IMR-90 (cell line): ENCODE results near the gene ELL2. TPM values are rescaled to one million over a fixed set of nuclear protein-coding genes. Genes with fewer than 3 reads are reported as not detected.

Experiments
- ATAC-seq: fragments of 200-7000 bp; cut with Tn5 transposase; 2 replicates; pipeline ENCODE4 v1.9.1; 2020; ENCODE audit warnings: low read depth, mild to moderate bottlenecking, moderate library complexity
- BruUV-seq: library from RNA; stranded (reverse); fragments of 400-500 nt; replicated peaks from 2 replicates; lab custom pipeline; 2021; lab: Mats Ljungman, UMichigan
- CTCF ChIA-PET: fragments of 300-600 bp; formaldehyde crosslinking; extraction: SDS; loops from one replicate; lab custom pipeline; 2021; ENCODE audit warnings: antibody characterized with exemption; lab: Yijun Ruan, JAX
- POLR2A ChIA-PET: fragments of 300-600 bp; sonication (Branson Sonifier 250); formaldehyde crosslinking; loops from one replicate; lab custom pipeline; 2022; ENCODE audit warnings: antibody characterized with exemption; ENCODE audit not compliant: unreplicated experiment; lab: Charles Lee
- DNase-seq: peaks from one replicate; pipeline ENCODE4 v3.0.0; 2013
- H2AFZ ChIP-seq: replicated peaks from 2 replicates; pipeline ENCODE3; 2013; ENCODE audit warnings: low read length, mild to moderate bottlenecking; ENCODE audit not compliant: poor library complexity
- H2AK5ac ChIP-seq: 2 replicates; pipeline ENCODE4 v1.6.1; 2013; ENCODE audit warnings: low read depth, low read length, inconsistent platforms
- H2AK9ac ChIP-seq: replicated peaks from 2 replicates; pipeline ENCODE3; 2013; ENCODE audit warnings: mild to moderate bottlenecking, low read depth, low read length, moderate library complexity; ENCODE audit not compliant: poor library complexity
- H2BK120ac ChIP-seq: 2 replicates; pipeline ENCODE4 v1.6.1; 2013; ENCODE audit warnings: low read depth, low read length, inconsistent platforms
- H2BK15ac ChIP-seq: 3 replicates; pipeline ENCODE4 v1.6.1; 2013; ENCODE audit warnings: low read depth, low read length, inconsistent platforms
- H2BK20ac ChIP-seq: 2 replicates; pipeline ENCODE4 v1.6.1; 2013; ENCODE audit warnings: low read depth, mild to moderate bottlenecking, inconsistent platforms, low read length, moderate library complexity
- H2BK5ac ChIP-seq: 2 replicates; pipeline ENCODE4 v1.6.1; 2013; ENCODE audit warnings: mild to moderate bottlenecking, low read depth, low read length, inconsistent platforms; ENCODE audit not compliant: poor library complexity, severe bottlenecking
- H3K14ac ChIP-seq: replicated peaks from 2 replicates; pipeline ENCODE4 v1.6.1; 2013; ENCODE audit warnings: low read depth, low read length, inconsistent platforms
- H3K18ac ChIP-seq: 2 replicates; pipeline ENCODE4 v1.6.1; 2013; ENCODE audit warnings: low read depth, low read length, control low read depth
- H3K23ac ChIP-seq: 2 replicates; pipeline ENCODE4 v1.6.1; 2013; ENCODE audit warnings: low read depth, low read length, inconsistent platforms
- H3K27ac ChIP-seq: 2 replicates; pipeline ENCODE4 v1.5.1; 2013; ENCODE audit warnings: mild to moderate bottlenecking, control low read depth, low read length; ENCODE audit not compliant: insufficient read depth
- H3K27me3 ChIP-seq: 2 replicates; pipeline ENCODE4 v1.6.1; 2013; ENCODE audit warnings: low read length; ENCODE audit not compliant: control insufficient read depth, insufficient read depth
- H3K36me3 ChIP-seq: 2 replicates; pipeline ENCODE4 v1.6.1; 2013; ENCODE audit warnings: low read length, mixed read lengths; ENCODE audit not compliant: control insufficient read depth, insufficient read depth
- H3K4ac ChIP-seq: 2 replicates; pipeline ENCODE4 v1.6.1; 2013; ENCODE audit warnings: low read depth, low read length, inconsistent platforms
- H3K4me1 ChIP-seq: 2 replicates; pipeline ENCODE4 v1.6.1; 2013; ENCODE audit warnings: low read length, mixed read lengths; ENCODE audit not compliant: control insufficient read depth, insufficient read depth
- H3K4me2 ChIP-seq: 2 replicates; pipeline ENCODE4 v1.6.1; 2013; ENCODE audit warnings: low read depth, mild to moderate bottlenecking, control low read depth, low read length, moderate library complexity
- H3K4me3 ChIP-seq: 2 replicates; pipeline ENCODE4 v1.5.1; 2013; ENCODE audit warnings: low read depth, mild to moderate bottlenecking, control low read depth, low read length, moderate library complexity; ENCODE audit not compliant: insufficient read depth
- H3K56ac ChIP-seq: 2 replicates; pipeline ENCODE4 v1.6.1; 2013; ENCODE audit warnings: low read length, inconsistent platforms; ENCODE audit not compliant: insufficient read depth; ENCODE audit errors: extremely low read depth
- H3K79me1 ChIP-seq, 2 experiments: 2 replicates each; pipeline ENCODE4 v1.6.1; 2013; ENCODE audit warnings: low read length in 2 of 2, inconsistent platforms in 1 of 2, low read depth in 1 of 2
- H3K9ac ChIP-seq: 2 replicates; pipeline ENCODE4 v1.6.1; 2013; ENCODE audit warnings: low read depth, low read length, control low read depth
- H3K9me1 ChIP-seq: 2 replicates; pipeline ENCODE4 v1.6.1; 2013; ENCODE audit warnings: low read length, inconsistent platforms; ENCODE audit not compliant: insufficient read depth
- H3K9me3 ChIP-seq: 2 replicates; pipeline ENCODE4 v1.6.1; 2013; ENCODE audit warnings: low read length; ENCODE audit not compliant: control insufficient read depth, insufficient read depth
- H4K20me1 ChIP-seq: 2 replicates; pipeline ENCODE4 v1.6.1; 2013; ENCODE audit warnings: low read length, inconsistent platforms; ENCODE audit not compliant: insufficient read depth
- H4K5ac ChIP-seq: 2 replicates; pipeline ENCODE4 v1.6.1; 2013; ENCODE audit warnings: mild to moderate bottlenecking, low read depth, low read length, control low read depth
- H4K8ac ChIP-seq, 2 experiments: 2 replicates each; pipeline ENCODE4 v1.6.1; 2013; ENCODE audit warnings: low read depth in 2 of 2, low read length in 2 of 2, control low read depth in 1 of 2, inconsistent platforms in 1 of 2
- H4K91ac ChIP-seq: 2 replicates; pipeline ENCODE4 v1.6.1; 2013; ENCODE audit warnings: low read depth, low read length, inconsistent platforms; ENCODE audit not compliant: insufficient read depth
- BHLHE40 ChIP-seq: fragments of 150-350 bp; IDR thresholded peaks from 2 replicates; pipeline ENCODE4 v1.6.1; 2016; ENCODE audit warnings: mild to moderate bottlenecking, low read depth, low read length
- CEBPB ChIP-seq: IDR thresholded peaks from 2 replicates; pipeline ENCODE4 v1.6.1; 2012; ENCODE audit warnings: low read depth, low read length, improper control_type of control experiment
- CHD1 ChIP-seq: IDR thresholded peaks from 2 replicates; pipeline ENCODE4 v1.6.1; 2012; ENCODE audit warnings: low read depth, low read length, improper control_type of control experiment
- CTCF ChIP-seq: conservative IDR thresholded peaks from 2 replicates; pipeline ENCODE4 v1.5.1; 2012; ENCODE audit warnings: mild to moderate bottlenecking, low read depth, low read length, improper control_type of control experiment
- ELK1 ChIP-seq: fragments of 150-350 bp; IDR thresholded peaks from 2 replicates; pipeline ENCODE4 v1.6.1; 2016; ENCODE audit warnings: low read depth, mild to moderate bottlenecking, low read length, moderate library complexity, borderline replicate concordance
- FOS ChIP-seq: fragments of 150-350 bp; IDR thresholded peaks from 2 replicates; pipeline ENCODE4 v1.6.1; 2016; ENCODE audit warnings: low read depth, low read length
- MAFK ChIP-seq: IDR thresholded peaks from 2 replicates; pipeline ENCODE4 v1.6.1; 2012; ENCODE audit warnings: low read depth, low read length, improper control_type of control experiment
- MXI1 ChIP-seq: IDR thresholded peaks from 2 replicates; pipeline ENCODE4 v1.6.1; 2012; ENCODE audit warnings: low read depth, mild to moderate bottlenecking, low read length, moderate library complexity, borderline replicate concordance
- NFE2L2 ChIP-seq: fragments of 150-350 bp; IDR thresholded peaks from 2 replicates; pipeline ENCODE4 v1.6.1; 2016; ENCODE audit warnings: low read depth, mild to moderate bottlenecking, low read length
- POLR2A ChIP-seq: IDR thresholded peaks from 2 replicates; pipeline ENCODE4 v1.6.1; 2012; ENCODE audit warnings: mild to moderate bottlenecking, low read depth, low read length
- RAD21 ChIP-seq: IDR thresholded peaks from 2 replicates; pipeline ENCODE4 v1.6.1; 2012; ENCODE audit warnings: low read length, improper control_type of control experiment
- RCOR1 ChIP-seq: IDR thresholded peaks from 2 replicates; pipeline ENCODE4 v1.6.1; 2012; ENCODE audit warnings: mild to moderate bottlenecking, low read length, improper control_type of control experiment; ENCODE audit not compliant: insufficient replicate concordance
- RFX5 ChIP-seq: IDR thresholded peaks from 2 replicates; pipeline ENCODE4 v1.8.0; 2012; ENCODE audit warnings: low read depth, mild to moderate bottlenecking, low read length, moderate library complexity
- SMC3 ChIP-seq: fragments of 150-350 bp; IDR thresholded peaks from 2 replicates; pipeline ENCODE4 v1.6.1; 2016; ENCODE audit warnings: low read depth, mild to moderate bottlenecking, antibody characterized with exemption, low read length, moderate library complexity
- USF2 ChIP-seq: fragments of 150-350 bp; IDR thresholded peaks from 2 replicates; pipeline ENCODE4 v1.6.1; 2017; ENCODE audit warnings: mild to moderate bottlenecking, antibody characterized with exemption, low read length, low read depth
- WGBS, 2 experiments: methylation state at CpG; one replicate each; pipeline versions ENCODE4 v1.1.5 to v1.1.7; 2013; ENCODE audit warnings: missing lambda C conversion rate in 2 of 2; ENCODE audit not compliant: insufficient read length in 1 of 2; ENCODE audit errors: extremely low coverage in 2 of 2; 5-methylcytosine and 5-hydroxymethylcytosine counted together
- dilution Hi-C: fragments of 300-500 bp; cut with HindIII; formaldehyde crosslinking; loops from one replicate; pipeline ENCODE4 v1.14.3; 2018; ENCODE audit warnings: low sequenced_read_pairs; ENCODE audit not compliant: unreplicated experiment
- in situ Hi-C: fragments of 300-500 bp; cut with MboI; formaldehyde crosslinking; loops from 3 replicates; pipeline ENCODE4 v1.14.3; 2019; ENCODE audit warnings: low sequenced_read_pairs, inconsistent platforms, mixed read lengths
- intact Hi-C: fragments of 100-400 bp; cut with micrococcal nuclease; formaldehyde crosslinking; loops from 2 replicates; pipeline ENCODE4 v1.10.0; 2022
- polyA plus RNA-seq, 3 experiments: library from polyadenylated mRNA; depleted of rRNA; stranded (reverse); fragments of >200 nt; gene quantifications; 2 replicates each; pipeline ENCODE4 v1.2.3, GENCODE V29; 2012; ENCODE audit warnings: low replicate concordance in 1 of 3
- total RNA-seq: library from RNA; depleted of rRNA; stranded (reverse); fragments of >200 nt; gene quantifications from 2 replicates; pipeline ENCODE4 v1.2.3, GENCODE V29; 2012

The ELL2 gene
- total and polyA plus RNA-seq, 2 of the 4 experiments (the other 2 are of a cell fraction): 61.4 to 92.5 TPM

GRCh38 chr5:95936812-95937397 lies 24.7 kb downstream of the ELL2 start:
- ChIA-PET CTCF (interaction anchor here (0.7 kb wide), 1 partner anchor 321 kb away, joined by 3 read pairs; no protein-coding TSS in a partner anchor), POLR2A (interaction anchor here (0.7 kb wide), 1 partner anchor 195 kb away, joined by 3 read pairs; no protein-coding TSS in a partner anchor)
- Histone ChIP-seq H3K14ac (no peak overlapping the region; the same call in 1 of the 2 replicates), H4K8ac (peak overlapping the region; percentile 10 to 53; a peak in 3 of 4 replicates), H2BK120ac (no peak overlapping the region), H3K4me2 (peak overlapping the region; percentile 62), H2BK15ac (no peak overlapping the region), H3K27me3 (no peaks in the 10 kb centered on the region), H3K56ac (no peak overlapping the region), H3K36me3 (peaks cover 35% of the 10 kb centered on the region), H2AFZ (no peak overlapping the region), H3K27ac (peak overlapping the region; percentile 67; the same call in 1 of the 2 replicates), H2BK5ac (peak overlapping the region; percentile 48), H3K9me3 (no peaks in the 10 kb centered on the region), H3K4me3 (no peak overlapping the region), H3K79me1 (peaks cover 0 to 70% of the 10 kb centered on the region in 2 experiments; a peak in 2 of 4 replicates), H3K4me1 (peaks cover 27% of the 10 kb centered on the region), H3K9me1 (peaks cover 11% of the 10 kb centered on the region), H3K9ac (no peak overlapping the region), H4K91ac (no peak overlapping the region), H3K23ac (0 out of 2 replicates have a peak overlapping the region, but pooled peaks have one; percentile 48), H4K20me1 (peaks cover 90% of the 10 kb centered on the region), H2BK20ac (no peak overlapping the region), H3K18ac (no peak overlapping the region), H4K5ac (no peak overlapping the region), H2AK5ac (peak overlapping the region; percentile 38; the same call in 1 of the 2 replicates), H3K4ac (no peak overlapping the region), H2AK9ac (no peak overlapping the region)
- no TSS peak for BruUV-seq
- dilution Hi-C loops (no loop called here), in situ Hi-C loops (no loop called here), intact Hi-C loops (no loop called here)
- no peak for TF ChIP-seq SMC3
- no peak for TF ChIP-seq POLR2A
- TF ChIP-seq FOS: no peak
- no peak for TF ChIP-seq NFE2L2
- no peak for TF ChIP-seq ELK1
- TF ChIP-seq CHD1: no peak
- no peak for TF ChIP-seq RFX5
- TF ChIP-seq CTCF: no peak
- no peak for TF ChIP-seq MAFK
- TF ChIP-seq RAD21: no peak
- TF ChIP-seq RCOR1: no peak
- no peak for TF ChIP-seq CEBPB
- TF ChIP-seq USF2: no peak
- TF ChIP-seq MXI1: no peak
- TF ChIP-seq BHLHE40: no peak
- DNase-seq: no peak
- no CpG with 5 or more reads among the region's 5 CpGs for WGBS, 2 experiments
- ATAC-seq: no peak
